NCI-H128 (cell line): ENCODE data around the gene MYO1D.

Experiments used
- DNase-seq: peaks from one replicate; lab custom pipeline; 2025; ENCODE audit not compliant: unreplicated experiment; lab: John Stamatoyannopoulos, UW

MYO1D gene

GRCh38 chr17:32516450-32516849 lies 360.5 kb downstream of the MYO1D start:
- peak; percentile 77 for DNase-seq

GRCh38 chr17:32515677-32516383 lies 361.1 kb downstream of the MYO1D start:
- DNase-seq, result no peak

- no peak for DNase-seq
Measured at GRCh38 chr17:32514606-32515005, 362.3 kb downstream of the MYO1D start.

GRCh38 chr17:32513579-32513978 lies 363.3 kb downstream of the MYO1D start:
- no peak for DNase-seq

- DNase-seq, result no peak
Measured at GRCh38 chr17:32512328-32512727, 364.6 kb downstream of the MYO1D start.

GRCh38 chr17:32510466-32510865 lies 366.5 kb downstream of the MYO1D start:
- no peak for DNase-seq

- no peak for DNase-seq
Measured at GRCh38 chr17:32508926-32509325, 368.0 kb downstream of the MYO1D start.

- DNase-seq, result no peak
Measured at GRCh38 chr17:32504166-32504990, 372.5 kb downstream of the MYO1D start.

- DNase-seq, result no peak
Measured at GRCh38 chr17:32503251-32504165, 373.4 kb downstream of the MYO1D start.

- DNase-seq, result no peak
Measured at GRCh38 chr17:32502710-32503109, 374.2 kb downstream of the MYO1D start.

GRCh38 chr17:32502013-32502412 lies 374.9 kb downstream of the MYO1D start:
- DNase-seq, result no peak

- no peak for DNase-seq
Measured at GRCh38 chr17:32498391-32498790, 378.5 kb downstream of the MYO1D start.

GRCh38 chr17:32497431-32498205 lies 379.3 kb downstream of the MYO1D start:
- no peak for DNase-seq

GRCh38 chr17:32496395-32497073 lies 380.4 kb downstream of the MYO1D start:
- DNase-seq, result no peak

GRCh38 chr17:32495359-32496231 lies 381.3 kb downstream of the MYO1D start:
- no peak for DNase-seq

- DNase-seq, result peak; percentile 39
Measured at GRCh38 chr17:32494621-32495358, 382.1 kb downstream of the MYO1D start.

- DNase-seq, result no peak
Measured at GRCh38 chr17:32493976-32494513, 382.9 kb downstream of the MYO1D start.

- no peak for DNase-seq
Measured at GRCh38 chr17:32493571-32493970, 383.4 kb downstream of the MYO1D start.
